ENCODE results near the gene SPATA3.

The SPATA3 gene

GRCh38 chr2:231051116-231051515 is 55.2 kb downstream of the SPATA3 start:
- DNase-seq, result no peak

DNA sequence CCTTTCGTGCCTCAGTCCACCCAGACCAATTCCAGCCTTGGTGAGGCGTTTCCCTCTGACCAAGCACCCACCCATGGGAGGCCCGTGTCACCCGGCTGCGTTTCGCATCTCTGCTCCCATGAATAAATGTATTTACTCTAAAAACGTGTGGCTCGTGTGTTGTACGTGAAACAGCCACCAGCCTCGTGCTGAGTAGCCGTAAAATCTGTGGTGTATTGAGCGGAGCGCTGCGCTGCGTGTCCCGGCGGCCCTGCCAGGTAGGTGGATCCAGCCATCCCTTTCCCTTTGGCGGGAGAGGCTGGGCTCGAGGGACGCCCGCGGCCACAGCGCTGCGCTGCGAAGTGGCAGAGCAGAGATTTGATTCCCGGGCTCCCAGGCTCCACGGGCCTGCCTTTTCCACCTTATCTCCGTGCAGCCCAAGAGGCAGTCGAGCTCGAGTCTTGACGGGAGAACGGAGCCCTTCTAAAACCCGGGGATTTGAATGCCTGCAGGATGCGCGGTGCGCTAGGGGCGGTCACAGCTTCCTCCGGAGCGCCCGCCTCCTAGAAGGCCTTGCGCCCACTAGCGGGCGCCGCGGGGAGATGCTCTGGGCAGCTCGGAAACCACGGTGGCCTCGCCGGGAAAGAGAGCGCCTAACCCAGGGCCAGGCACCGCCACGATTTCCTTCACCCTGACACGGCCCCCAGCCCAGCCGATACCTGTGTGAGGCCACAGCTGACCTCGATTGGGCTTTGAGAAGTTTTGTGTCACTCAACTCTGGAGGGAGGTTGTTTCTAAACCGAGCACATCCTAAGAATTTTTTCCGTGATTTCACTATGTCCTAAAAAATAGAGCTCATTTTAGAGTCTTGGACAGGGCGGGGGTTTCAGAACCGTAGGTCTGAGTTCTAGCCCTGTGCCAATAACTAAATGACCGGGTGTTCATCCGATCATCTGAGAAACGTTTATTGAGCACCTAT is 56.9 kb downstream of the SPATA3 start:
- DNase-seq, result peak; percentile 66

DNA sequence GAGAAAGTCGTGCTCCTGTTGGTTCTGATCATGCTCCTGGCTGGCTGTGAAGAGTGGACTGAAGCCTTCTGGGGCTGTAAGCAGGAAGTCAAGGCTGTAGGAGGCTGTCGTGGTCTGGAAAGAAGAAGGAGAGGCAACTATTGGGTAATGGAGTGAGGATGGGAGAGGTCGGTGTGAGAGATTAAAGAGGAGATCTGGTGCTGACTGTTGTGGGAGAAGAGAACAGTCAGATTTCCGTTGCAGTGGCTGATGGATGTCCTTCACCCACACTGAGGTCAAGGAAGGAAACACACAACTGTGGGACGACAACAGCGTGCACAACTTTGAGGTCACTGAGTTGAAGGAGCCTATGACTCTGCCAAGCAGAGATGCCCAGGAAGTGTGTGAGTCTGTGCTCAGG is 57.9 kb downstream of the SPATA3 start:
- no peak for DNase-seq

DNA sequence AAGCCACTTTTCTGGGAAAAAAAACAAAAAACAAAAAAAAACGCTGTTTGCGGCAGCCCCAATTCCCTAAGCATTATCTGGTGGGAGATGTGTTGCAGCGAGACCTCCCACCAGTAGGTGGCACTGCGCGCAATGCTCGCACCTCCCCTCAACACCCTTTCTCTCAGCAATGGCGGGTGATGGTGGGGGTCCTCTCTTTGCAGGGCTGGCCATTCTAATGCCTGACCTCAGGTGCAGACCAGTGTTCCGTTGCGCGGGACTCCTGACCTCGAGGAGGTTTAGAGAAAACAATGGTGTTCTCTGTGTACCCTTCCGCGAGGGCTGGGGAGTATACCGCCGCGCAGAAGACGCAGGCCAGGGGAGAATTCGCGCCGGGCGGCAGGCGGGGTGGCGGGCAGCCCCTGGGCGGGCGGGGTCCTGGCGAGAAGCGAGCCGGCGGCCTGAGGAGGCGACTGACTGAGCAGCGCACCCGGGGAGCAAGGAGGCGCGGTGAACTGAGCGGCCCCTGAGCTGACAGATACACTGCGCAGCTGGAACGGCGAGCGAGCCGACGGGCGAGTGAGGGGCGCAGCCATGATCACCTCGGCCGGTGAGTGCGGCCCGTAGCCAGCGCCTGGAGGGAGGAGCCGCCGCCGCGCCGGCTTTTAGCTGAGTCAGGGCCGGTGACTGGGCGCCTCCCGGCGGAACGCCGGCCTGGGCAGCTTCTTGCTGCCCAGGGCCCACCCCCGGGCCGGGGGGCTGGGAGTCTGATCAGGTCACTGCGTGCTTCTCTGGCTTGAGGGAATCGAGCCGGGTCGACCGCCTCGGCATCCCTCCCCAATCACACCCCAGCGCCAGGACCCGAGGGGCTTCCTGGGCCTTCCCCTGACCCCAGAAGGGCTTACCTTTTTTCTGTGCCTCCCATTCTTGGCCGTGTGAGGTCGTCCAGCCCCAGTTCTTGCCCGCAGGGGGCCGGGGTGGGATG is 60.8 kb downstream of the SPATA3 start, which contains the start of gene PSMD1:
PSMD1 (plus strand) TSS at position 415 of the 964 bp plus-strand sequence; CDS start at position 574, 159 bp downstream.
- peak; percentile 89 for DNase-seq

DNA sequence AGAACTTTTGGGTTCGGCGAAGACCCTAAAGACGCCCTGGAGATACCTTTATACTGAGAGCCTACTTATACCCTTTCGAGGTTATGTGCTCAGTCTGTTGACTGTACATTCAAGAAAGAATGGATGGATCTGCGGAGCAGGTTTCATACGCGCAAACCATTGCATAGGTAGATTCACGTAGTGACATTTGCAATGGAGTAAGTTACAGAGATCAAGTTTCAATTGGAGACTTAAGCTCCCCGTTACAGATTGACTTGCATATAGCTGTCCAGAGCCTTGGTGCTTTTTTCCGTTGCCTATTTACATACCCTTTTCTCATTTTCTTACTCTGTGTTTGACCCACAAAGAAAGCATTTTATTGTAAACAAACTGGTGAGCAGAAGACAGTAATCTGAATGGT is 61.7 kb downstream of the SPATA3 start:
- no peak for DNase-seq

Data from effector CD8-positive, alpha-beta T cell (primary cell).